Measurements from ENCODE around the gene NUP188. TPM values are rescaled to one million over a fixed set of nuclear protein-coding genes. Genes with fewer than 3 reads are reported as not detected.
A peak's percentile ranks its signal among the peaks of the same experiment; 100 is the strongest.

The NUP188 gene
- total and polyA plus RNA-seq, 8 donors, result 10.8 to 20.8 (median 13.5) TPM

GRCh38 chr9:128933731-128934130, 13.8 kb upstream of the NUP188 start:
- H3K4me1 ChIP-seq, result no peaks in the 10 kb centered on the region
- H3K27ac ChIP-seq, result no peak overlapping the region
- DNase-seq, result peak in 2 of 6 donors; percentile 1 to 12
- no peak for ATAC-seq
- WGBS, 2 donors, result 66 to 80% methylated on average over 5 of the region's 5 CpGs
- FAIRE-seq, result no peak
- H3K27me3 ChIP-seq, result no peaks in the 10 kb centered on the region
- TF ChIP-seq CTCF (IDR thresholded peaks at IDR 0.05), result no peak
- H3K9me3 ChIP-seq, result no peaks in the 10 kb centered on the region
- no peaks in the 10 kb centered on the region for H3K36me3 ChIP-seq
- intact Hi-C loops (cut with DNase I), result no loop called here
- no peak overlapping the region for H3K4me3 ChIP-seq

GRCh38 chr9:128936171-128936865, 11.2 kb upstream of the NUP188 start:
- no peaks in the 10 kb centered on the region for H3K36me3 ChIP-seq

GRCh38 chr9:128937310-128938165, 10.0 kb upstream of the NUP188 start:
- intact Hi-C loops (cut with DNase I), result no loop called here
- 94 to 95% methylated on average over 9 of the region's 9 CpGs for WGBS, 2 donors
- no peak for TF ChIP-seq CTCF (IDR thresholded peaks at IDR 0.05)
- Histone ChIP-seq H3K9me3 (no peaks in the 10 kb centered on the region), H3K4me3 (no peak overlapping the region), H3K36me3 (no peaks in the 10 kb centered on the region), H3K27me3 (no peaks in the 10 kb centered on the region), H3K27ac (no peak overlapping the region), H3K4me1 (no peaks in the 10 kb centered on the region)
- FAIRE-seq (no peak), DNase-seq (peak in 1 of 6 donors; percentile 11), ATAC-seq (no peak)

More at GRCh38 chr9:128936171-128936865, 11.2 kb upstream of the NUP188 start:
- H3K4me3 ChIP-seq, result no peak overlapping the region
- H3K27me3 ChIP-seq, result no peaks in the 10 kb centered on the region
- no peak for ATAC-seq
- FAIRE-seq, result no peak
- intact Hi-C loops (cut with DNase I), result no loop called here
- WGBS, 2 donors, result 83 to 85% methylated on average over 11 of the region's 11 CpGs
- no peak for TF ChIP-seq CTCF (IDR thresholded peaks at IDR 0.05)
- no peaks in the 10 kb centered on the region for H3K9me3 ChIP-seq
- DNase-seq, result peak in 1 of 6 donors; percentile 48
- H3K27ac ChIP-seq, result no peak overlapping the region
- H3K4me1 ChIP-seq, result no peaks in the 10 kb centered on the region

- H3K27ac ChIP-seq, result no peak overlapping the region
- ATAC-seq, result no peak
- no peaks in the 10 kb centered on the region for H3K4me1 ChIP-seq
- 77 to 83% methylated on average over 15 of the region's 15 CpGs for WGBS, 2 donors
- no peak for FAIRE-seq
- intact Hi-C loops (cut with DNase I), result no loop called here
- peak in 1 of 6 donors; percentile 40 for DNase-seq
- H3K36me3 ChIP-seq, result no peaks in the 10 kb centered on the region
- TF ChIP-seq CTCF (IDR thresholded peaks at IDR 0.05), result no peak
- H3K27me3 ChIP-seq, result no peaks in the 10 kb centered on the region
- no peaks in the 10 kb centered on the region for H3K9me3 ChIP-seq
- H3K4me3 ChIP-seq, result no peak overlapping the region
These were observed 7.1 kb upstream of the NUP188 start for GRCh38 chr9:128940271-128940921.
